RCC 7860 (cell line): ENCODE data around the gene EPB42.
"Not testable (repeated sequence)": the region's sequence is repeated elsewhere in the genome, so short reads cannot be mapped to it uniquely, and the experiment has no call there.

Experiments used
- DNase-seq: peaks from one replicate; pipeline ENCODE4 v3.0.0-alpha.2; 2015; ENCODE audit warnings: low spot score
- FAIRE-seq: peaks from 2 replicates; lab custom pipeline; 2012; peaks lifted over from hg19 to GRCh38; lab: Jason Lieb, UNC

EPB42 gene

GRCh38 chr15:43242616-43243015 is 21.8 kb upstream of the EPB42 start:
- FAIRE-seq = no peak
- no peak for DNase-seq

GRCh38 chr15:43241100-43241499 is 20.3 kb upstream of the EPB42 start:
- FAIRE-seq = no peak

GRCh38 chr15:43239732-43240491 is 19.1 kb upstream of the EPB42 start:
- FAIRE-seq = peak; percentile 55
- DNase-seq = peak; percentile 45

More at GRCh38 chr15:43241100-43241499, 20.3 kb upstream of the EPB42 start:
- DNase-seq = no peak

GRCh38 chr15:43238671-43239131 is 17.9 kb upstream of the EPB42 start:
- DNase-seq (no peak), FAIRE-seq (no peak)

- no peak for DNase-seq
- no peak for FAIRE-seq
Observed at GRCh38 chr15:43237842-43238470, 17.1 kb upstream of the EPB42 start.

GRCh38 chr15:43235536-43235935 is 14.7 kb upstream of the EPB42 start:
- FAIRE-seq (no peak), DNase-seq (no peak)

- DNase-seq = no peak
- no peak for FAIRE-seq
Observed at GRCh38 chr15:43232289-43232874, 11.6 kb upstream of the EPB42 start.

GRCh38 chr15:43230640-43231115 is 9.9 kb upstream of the EPB42 start:
- FAIRE-seq = no peak

GRCh38 chr15:43229977-43230376 is 9.2 kb upstream of the EPB42 start:
- FAIRE-seq (no peak), DNase-seq (no peak)

More at GRCh38 chr15:43230640-43231115, 9.9 kb upstream of the EPB42 start:
- no peak for DNase-seq

- FAIRE-seq (no peak), DNase-seq (no peak)
Observed at GRCh38 chr15:43226436-43227305, 5.9 kb upstream of the EPB42 start.

- not testable (repeated sequence) for FAIRE-seq, DNase-seq
Observed at GRCh38 chr15:43225950-43226255, 5.1 kb upstream of the EPB42 start.

- FAIRE-seq = no peak
- DNase-seq = peak; percentile 65
Observed at GRCh38 chr15:43225201-43225949, 4.6 kb upstream of the EPB42 start.

GRCh38 chr15:43221422-43221821 is 604 bp upstream of the EPB42 start:
- FAIRE-seq (no peak), DNase-seq (no peak)

- DNase-seq (no peak), FAIRE-seq (no peak)
Observed at GRCh38 chr15:43219929-43220928, 589 bp downstream of the EPB42 start.

- no peak for DNase-seq
Observed at GRCh38 chr15:43218908-43219706, 1.7 kb downstream of the EPB42 start.

GRCh38 chr15:43215961-43216360 is 4.9 kb downstream of the EPB42 start:
- no peak for DNase-seq
- FAIRE-seq = no peak

More at GRCh38 chr15:43218908-43219706, 1.7 kb downstream of the EPB42 start:
- FAIRE-seq = no peak

- FAIRE-seq = no peak
- no peak for DNase-seq
Observed at GRCh38 chr15:43214592-43215295, 6.1 kb downstream of the EPB42 start.

- FAIRE-seq (no peak), DNase-seq (no peak)
Observed at GRCh38 chr15:43214169-43214568, 6.6 kb downstream of the EPB42 start.
